HUES6 (cell line): ENCODE data around the gene PDZD2.
A peak's percentile ranks its signal among the peaks of the same experiment; 100 is the strongest.
"Not testable (repeated sequence)": the region's sequence is repeated elsewhere in the genome, so short reads cannot be mapped to it uniquely, and the experiment has no call there.

Experiments
- H3K27ac ChIP-seq: 2 replicates; pipeline ENCODE4 v1.7.0; 2013; ENCODE audit warnings: low read depth, mild to moderate bottlenecking, low read length, inconsistent platforms
- H3K27me3 ChIP-seq: 2 replicates; pipeline ENCODE4 v1.6.1; 2013; ENCODE audit warnings: low read length; ENCODE audit not compliant: control insufficient read depth, insufficient read depth
- H3K36me3 ChIP-seq: 2 replicates; pipeline ENCODE4 v1.6.1; 2013; ENCODE audit warnings: low read length; ENCODE audit not compliant: control insufficient read depth, insufficient read depth
- H3K4me1 ChIP-seq: 2 replicates; pipeline ENCODE4 v1.6.1; 2013; ENCODE audit warnings: low read length; ENCODE audit not compliant: control insufficient read depth, insufficient read depth
- H3K4me3 ChIP-seq: 2 replicates; pipeline ENCODE4 v1.5.1; 2013; ENCODE audit warnings: low read depth, low read length
- H3K9ac ChIP-seq: one replicate; pipeline ENCODE4 v1.6.1; 2013; ENCODE audit warnings: mild to moderate bottlenecking, low read length
- H3K9me3 ChIP-seq: 2 replicates; pipeline ENCODE4 v1.6.1; 2013; ENCODE audit warnings: low read depth, low read length; ENCODE audit not compliant: control insufficient read depth, insufficient read depth

The PDZD2 gene

GRCh38 chr5:31731710-31732301 lies 92.9 kb downstream of the PDZD2 start:
- peaks cover 38% of the 10 kb centered on the region for H3K4me1 ChIP-seq
- no peaks in the 10 kb centered on the region for H3K27me3 ChIP-seq
- H3K9me3 ChIP-seq, result no peaks in the 10 kb centered on the region
- H3K9ac ChIP-seq, result no peak overlapping the region
- no peak overlapping the region for H3K4me3 ChIP-seq
- no peaks in the 10 kb centered on the region for H3K36me3 ChIP-seq
- H3K27ac ChIP-seq, result peak overlapping the region; percentile 81

GRCh38 chr5:31732821-31733220 lies 93.9 kb downstream of the PDZD2 start:
- not testable (repeated sequence) for H3K27ac ChIP-seq, H3K9ac ChIP-seq, H3K27me3 ChIP-seq, H3K4me3 ChIP-seq, H3K36me3 ChIP-seq, H3K9me3 ChIP-seq
- H3K4me1 ChIP-seq, result peaks cover 38% of the 10 kb centered on the region

GRCh38 chr5:31733371-31733770 lies 94.4 kb downstream of the PDZD2 start:
- Histone ChIP-seq H3K9me3 (no peaks in the 10 kb centered on the region), H3K4me1 (peaks cover 38% of the 10 kb centered on the region), H3K4me3 (no peak overlapping the region), H3K27me3 (no peaks in the 10 kb centered on the region), H3K36me3 (no peaks in the 10 kb centered on the region), H3K9ac (no peak overlapping the region), H3K27ac (no peak overlapping the region)

GRCh38 chr5:31736127-31736526 lies 97.2 kb downstream of the PDZD2 start:
- H3K36me3 ChIP-seq, result no peaks in the 10 kb centered on the region
- H3K9ac ChIP-seq, result no peak overlapping the region

GRCh38 chr5:31738199-31738598 lies 99.3 kb downstream of the PDZD2 start:
- Histone ChIP-seq H3K9ac (no peak overlapping the region), H3K36me3 (no peaks in the 10 kb centered on the region), H3K4me1 (peaks cover 13% of the 10 kb centered on the region), H3K9me3 (0 out of 2 replicates have a peak, but pooled peaks cover 5% of the 10 kb centered on the region), H3K27ac (no peak overlapping the region), H3K4me3 (no peak overlapping the region), H3K27me3 (no peaks in the 10 kb centered on the region)

More at GRCh38 chr5:31736127-31736526, 97.2 kb downstream of the PDZD2 start:
- H3K4me3 ChIP-seq, result no peak overlapping the region
- no peaks in the 10 kb centered on the region for H3K27me3 ChIP-seq
- 0 out of 2 replicates have a peak, but pooled peaks cover 5% of the 10 kb centered on the region for H3K9me3 ChIP-seq
- no peak overlapping the region for H3K27ac ChIP-seq
- peaks cover 26% of the 10 kb centered on the region for H3K4me1 ChIP-seq

- Histone ChIP-seq H3K27me3 (no peaks in the 10 kb centered on the region), H3K4me1 (no peaks in the 10 kb centered on the region), H3K36me3 (no peaks in the 10 kb centered on the region), H3K9ac (no peak overlapping the region), H3K4me3 (no peak overlapping the region), H3K9me3 (0 out of 2 replicates have a peak, but pooled peaks cover 5% of the 10 kb centered on the region), H3K27ac (no peak overlapping the region)
Observed at GRCh38 chr5:31741496-31741895, 102.6 kb downstream of the PDZD2 start.

GRCh38 chr5:31743678-31744077 lies 104.7 kb downstream of the PDZD2 start:
- Histone ChIP-seq H3K4me3 (no peak overlapping the region), H3K9me3 (0 out of 2 replicates have a peak, but pooled peaks cover 5% of the 10 kb centered on the region), H3K4me1 (no peaks in the 10 kb centered on the region), H3K27me3 (no peaks in the 10 kb centered on the region), H3K9ac (no peak overlapping the region), H3K36me3 (no peaks in the 10 kb centered on the region), H3K27ac (no peak overlapping the region)

- no peak overlapping the region for H3K4me3 ChIP-seq
- H3K27me3 ChIP-seq, result no peaks in the 10 kb centered on the region
Observed at GRCh38 chr5:31748458-31749172, 109.7 kb downstream of the PDZD2 start.

GRCh38 chr5:31750215-31750614 lies 111.3 kb downstream of the PDZD2 start:
- no peaks in the 10 kb centered on the region for H3K9me3 ChIP-seq

More at GRCh38 chr5:31748458-31749172, 109.7 kb downstream of the PDZD2 start:
- no peak overlapping the region for H3K27ac ChIP-seq
- H3K9me3 ChIP-seq, result no peaks in the 10 kb centered on the region
- no peaks in the 10 kb centered on the region for H3K36me3 ChIP-seq
- no peaks in the 10 kb centered on the region for H3K4me1 ChIP-seq
- H3K9ac ChIP-seq, result no peak overlapping the region

GRCh38 chr5:31751610-31752009 lies 112.7 kb downstream of the PDZD2 start:
- Histone ChIP-seq H3K36me3 (no peaks in the 10 kb centered on the region), H3K27me3 (peaks cover 23% of the 10 kb centered on the region), H3K9ac (no peak overlapping the region), H3K27ac (no peak overlapping the region), H3K4me3 (no peak overlapping the region), H3K4me1 (peaks cover 12% of the 10 kb centered on the region), H3K9me3 (no peaks in the 10 kb centered on the region)

More at GRCh38 chr5:31750215-31750614, 111.3 kb downstream of the PDZD2 start:
- Histone ChIP-seq H3K4me1 (peaks cover 12% of the 10 kb centered on the region), H3K27me3 (peaks cover 12% of the 10 kb centered on the region; the same call in 1 of the 2 replicates), H3K36me3 (no peaks in the 10 kb centered on the region), H3K27ac (no peak overlapping the region), H3K4me3 (no peak overlapping the region), H3K9ac (no peak overlapping the region)

GRCh38 chr5:31753700-31754357 lies 114.9 kb downstream of the PDZD2 start:
- no peak overlapping the region for H3K4me3 ChIP-seq
- no peak overlapping the region for H3K27ac ChIP-seq
- no peaks in the 10 kb centered on the region for H3K9me3 ChIP-seq
- H3K27me3 ChIP-seq, result peaks cover 23% of the 10 kb centered on the region
- H3K36me3 ChIP-seq, result no peaks in the 10 kb centered on the region
- peaks cover 12% of the 10 kb centered on the region for H3K4me1 ChIP-seq
- H3K9ac ChIP-seq, result no peak overlapping the region
